GM20000 (cell line): ENCODE results near the gene RTL1.

Experiments used
- DNase-seq: peaks from one replicate; pipeline ENCODE4 v3.0.0; 2012; ENCODE audit warnings: low spot score
- TF ChIP-seq, protein P1 (sequence below): IDR thresholded peaks from 2 replicates; pipeline ENCODE4 v1.5.1; 2012; ENCODE audit warnings: mild to moderate bottlenecking, control low read depth; ENCODE audit errors: extremely low read depth, missing control alignments

The RTL1 gene

DNA sequence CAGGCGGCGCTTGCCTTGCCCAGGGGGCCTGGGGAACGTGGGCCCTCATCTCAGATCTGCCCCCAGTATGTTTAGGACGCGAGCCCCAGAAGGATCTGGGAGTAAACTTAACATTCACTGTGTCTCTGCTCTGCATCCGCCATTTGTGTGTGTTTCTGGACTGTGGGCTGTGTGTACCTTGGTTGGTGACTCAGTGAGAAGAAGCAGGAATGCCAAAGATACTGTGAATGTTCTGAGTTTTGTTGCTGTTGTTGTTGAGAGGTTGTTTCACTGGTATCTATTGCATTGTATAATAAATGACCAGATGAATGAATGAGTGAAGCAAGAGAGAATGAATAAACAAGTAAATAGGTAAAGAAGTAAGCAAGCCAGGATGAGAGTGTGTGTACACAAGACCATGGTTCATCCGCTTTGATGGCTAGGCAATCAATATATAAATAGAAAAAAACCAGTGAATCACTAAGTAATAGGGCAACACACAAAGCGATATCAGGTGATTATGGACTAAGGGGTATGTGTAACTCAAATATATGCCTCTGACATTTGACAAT is 57.1 kb downstream of the RTL1 start:
- no peak for DNase-seq
- TF ChIP-seq, protein P1, sequence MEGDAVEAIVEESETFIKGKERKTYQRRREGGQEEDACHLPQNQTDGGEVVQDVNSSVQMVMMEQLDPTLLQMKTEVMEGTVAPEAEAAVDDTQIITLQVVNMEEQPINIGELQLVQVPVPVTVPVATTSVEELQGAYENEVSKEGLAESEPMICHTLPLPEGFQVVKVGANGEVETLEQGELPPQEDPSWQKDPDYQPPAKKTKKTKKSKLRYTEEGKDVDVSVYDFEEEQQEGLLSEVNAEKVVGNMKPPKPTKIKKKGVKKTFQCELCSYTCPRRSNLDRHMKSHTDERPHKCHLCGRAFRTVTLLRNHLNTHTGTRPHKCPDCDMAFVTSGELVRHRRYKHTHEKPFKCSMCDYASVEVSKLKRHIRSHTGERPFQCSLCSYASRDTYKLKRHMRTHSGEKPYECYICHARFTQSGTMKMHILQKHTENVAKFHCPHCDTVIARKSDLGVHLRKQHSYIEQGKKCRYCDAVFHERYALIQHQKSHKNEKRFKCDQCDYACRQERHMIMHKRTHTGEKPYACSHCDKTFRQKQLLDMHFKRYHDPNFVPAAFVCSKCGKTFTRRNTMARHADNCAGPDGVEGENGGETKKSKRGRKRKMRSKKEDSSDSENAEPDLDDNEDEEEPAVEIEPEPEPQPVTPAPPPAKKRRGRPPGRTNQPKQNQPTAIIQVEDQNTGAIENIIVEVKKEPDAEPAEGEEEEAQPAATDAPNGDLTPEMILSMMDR = no peak

DNA sequence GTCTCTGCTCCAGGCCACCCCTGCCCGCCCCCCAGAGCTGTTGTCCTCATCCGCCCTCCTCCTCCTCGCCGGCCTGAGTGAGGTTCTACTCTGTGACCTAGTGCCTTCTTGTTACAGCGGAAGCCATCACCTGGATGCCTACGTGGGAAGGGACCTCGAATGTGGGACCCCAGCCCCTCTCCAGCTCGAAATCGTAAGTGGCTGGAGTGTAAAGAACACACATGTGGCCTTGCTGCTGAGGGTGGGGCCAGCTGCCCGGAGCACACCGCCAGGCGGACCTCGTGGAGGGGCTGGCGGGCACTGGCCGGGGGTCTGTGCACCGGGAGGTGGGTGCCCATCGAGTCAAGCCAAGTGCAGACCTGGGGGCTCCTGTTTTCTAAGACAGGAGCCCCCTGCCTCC is 58.2 kb downstream of the RTL1 start:
- TF ChIP-seq, protein P1 = no peak
- DNase-seq = no peak

DNA sequence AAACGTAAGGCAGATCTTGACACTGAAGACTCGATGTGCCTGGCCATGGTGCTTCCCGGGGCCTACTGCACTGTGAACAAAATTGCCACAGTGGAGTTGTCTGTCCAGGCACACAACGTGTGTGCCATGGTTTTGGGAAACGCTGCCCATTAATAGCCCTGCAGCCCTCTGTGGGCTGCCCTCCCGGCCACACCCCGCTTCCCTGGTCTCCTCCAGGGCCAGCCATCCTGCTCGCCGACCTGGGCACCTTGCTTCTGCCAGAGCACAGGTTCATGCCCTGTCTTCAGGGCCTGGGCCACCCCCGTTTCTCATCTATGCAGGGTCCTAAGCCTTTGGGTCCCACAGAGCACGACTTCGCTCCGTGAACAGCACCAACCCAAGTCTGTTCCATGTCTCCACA is 58.7 kb downstream of the RTL1 start:
- DNase-seq = no peak
- TF ChIP-seq, protein P1 = no peak

DNA sequence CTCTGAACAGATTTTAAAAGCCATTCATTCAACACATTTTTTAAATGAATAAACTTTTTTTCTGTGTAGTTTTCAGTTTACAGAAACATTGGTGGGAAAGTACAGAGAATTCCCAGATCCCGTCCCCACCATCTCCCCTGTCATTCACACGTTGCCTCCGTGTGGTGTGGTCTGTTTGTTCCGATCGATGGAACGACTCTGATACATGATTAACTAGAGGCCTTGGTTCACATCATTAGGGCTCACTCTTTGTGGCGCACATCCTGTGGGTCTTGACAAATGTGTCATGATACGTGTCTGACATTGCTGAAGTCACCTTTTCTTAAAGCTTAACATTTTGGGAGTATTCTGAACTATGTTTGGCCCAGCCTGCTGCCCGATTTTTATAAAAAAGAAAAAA is 59.1 kb downstream of the RTL1 start:
- no peak for DNase-seq

DNA sequence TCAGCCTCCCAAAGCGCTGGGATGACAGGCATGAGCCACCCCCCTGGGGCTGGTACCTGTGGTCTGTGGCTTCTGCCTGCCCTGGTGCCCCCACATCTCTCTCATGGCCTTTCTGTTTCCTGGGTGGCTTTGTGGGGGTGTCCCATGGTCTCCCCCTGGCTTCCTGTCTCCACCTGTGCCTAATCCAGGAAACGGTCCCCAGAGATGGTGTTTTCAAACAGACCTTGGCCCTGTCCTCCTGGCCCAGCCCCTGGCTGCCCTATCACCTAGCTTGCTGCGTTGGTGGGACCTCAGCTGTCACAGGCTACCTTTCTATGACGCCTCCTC is 59.5 kb downstream of the RTL1 start:
- no peak for DNase-seq
- TF ChIP-seq, protein P1 = no peak

More for the DNA sequence above, 59.1 kb downstream of the RTL1 start:
- TF ChIP-seq, protein P1 = no peak

DNA sequence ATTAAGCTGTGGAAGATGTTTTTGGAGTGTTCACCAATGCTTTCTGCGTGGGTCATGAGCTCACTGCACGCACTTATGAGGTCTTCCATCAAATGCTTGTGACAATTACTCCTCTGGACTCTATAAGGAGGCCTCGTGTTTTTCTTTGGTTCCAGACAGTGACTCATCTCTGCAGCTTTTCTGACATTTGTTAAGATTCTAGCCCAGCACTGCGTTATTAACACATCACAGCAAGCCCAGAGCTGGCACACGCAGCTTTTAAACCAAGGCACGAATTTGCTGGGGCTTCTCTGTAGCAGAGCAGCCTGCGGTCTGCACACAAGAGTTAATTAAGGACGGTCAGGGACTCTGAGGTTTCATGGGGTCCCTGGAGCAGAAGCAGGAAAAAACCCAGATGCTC is 60.7 kb downstream of the RTL1 start:
- no peak for DNase-seq
- TF ChIP-seq, protein P1 = no peak

DNA sequence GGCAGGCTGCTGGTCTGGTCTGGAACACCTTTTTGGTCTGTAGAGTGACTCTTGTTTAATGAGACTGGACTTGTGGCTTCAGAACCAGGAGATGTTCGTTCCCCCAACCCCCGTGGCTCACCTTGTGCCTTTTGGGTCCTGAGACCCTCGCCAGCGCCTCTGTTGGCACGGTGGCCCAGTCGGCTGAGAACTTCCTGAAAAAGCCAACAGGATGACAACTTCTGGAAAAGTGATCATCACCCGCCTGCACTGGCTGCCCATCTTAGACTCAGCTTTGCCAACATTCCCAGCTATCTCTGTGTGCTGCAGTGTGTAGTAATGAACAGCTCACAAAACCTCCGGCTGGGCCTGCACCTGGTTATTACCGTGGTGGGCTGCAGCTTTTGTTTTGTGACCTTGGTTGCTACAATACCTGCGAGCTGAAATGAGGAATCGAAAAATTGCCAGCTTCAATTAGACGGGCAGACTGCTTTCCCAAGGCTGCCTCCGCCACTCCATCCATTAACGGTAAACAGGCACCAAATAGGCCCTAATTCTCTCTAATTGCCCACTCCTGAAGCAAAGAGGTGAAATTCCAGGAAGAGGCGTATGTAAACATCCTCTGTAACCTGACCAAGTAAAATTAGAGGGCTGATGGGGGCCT is 61.6 kb downstream of the RTL1 start:
- no peak for DNase-seq

More for the DNA sequence above, 61.6 kb downstream of the RTL1 start:
- TF ChIP-seq, protein P1 = no peak
